Activated T-cell treated with anti-CD3 and anti-CD28 coated beads for 1 hour (primary cell): ENCODE results near the gene GIMAP4.
"Not testable (repeated sequence)": the region's sequence is repeated elsewhere in the genome, so short reads cannot be mapped to it uniquely, and the experiment has no call there.

Source experiments
- DNase-seq: peaks from one replicate; pipeline ENCODE4 v3.0.0-alpha.2; 2020; ENCODE audit warnings: low read depth

The GIMAP4 gene

GRCh38 chr7:150580638-150581394 is 13.6 kb downstream of the GIMAP4 start:
- no peak for DNase-seq

GRCh38 chr7:150585199-150585598 is 18.0 kb downstream of the GIMAP4 start:
- no peak for DNase-seq

GRCh38 chr7:150586068-150586784 is 19.0 kb downstream of the GIMAP4 start:
- DNase-seq, result no peak

GRCh38 chr7:150586785-150587152 is 19.6 kb downstream of the GIMAP4 start:
- no peak for DNase-seq

- DNase-seq, result no peak
Measured at GRCh38 chr7:150587551-150587950, 20.4 kb downstream of the GIMAP4 start.

GRCh38 chr7:150594805-150595204 is 27.6 kb downstream of the GIMAP4 start:
- DNase-seq, result no peak

- no peak for DNase-seq
Measured at GRCh38 chr7:150595361-150595760, 28.2 kb downstream of the GIMAP4 start.

GRCh38 chr7:150603600-150603999 is 36.4 kb downstream of the GIMAP4 start:
- DNase-seq, result not testable (repeated sequence)

- DNase-seq, result no peak
Measured at GRCh38 chr7:150610233-150610632, 43.0 kb downstream of the GIMAP4 start.

GRCh38 chr7:150612925-150613324 is 45.7 kb downstream of the GIMAP4 start:
- no peak for DNase-seq

GRCh38 chr7:150613880-150614279 is 46.7 kb downstream of the GIMAP4 start:
- no peak for DNase-seq

- DNase-seq, result not testable (repeated sequence)
Measured at GRCh38 chr7:150614426-150614825, 47.2 kb downstream of the GIMAP4 start.

- not testable (repeated sequence) for DNase-seq
Measured at GRCh38 chr7:150615221-150615755, 48.1 kb downstream of the GIMAP4 start.

- no peak for DNase-seq
Measured at GRCh38 chr7:150620061-150620460, 52.9 kb downstream of the GIMAP4 start.

GRCh38 chr7:150620617-150621371 is 53.6 kb downstream of the GIMAP4 start:
- DNase-seq, result no peak

GRCh38 chr7:150621376-150621775 is 54.2 kb downstream of the GIMAP4 start:
- DNase-seq, result no peak
